OCI-M2 (cell line): ENCODE measurements around the gene P3R3URF.

ENCODE experiments used
- DNase-seq: peaks from one replicate; lab custom pipeline; 2025; ENCODE audit not compliant: unreplicated experiment; lab: John Stamatoyannopoulos, UW

Gene P3R3URF

DNA sequence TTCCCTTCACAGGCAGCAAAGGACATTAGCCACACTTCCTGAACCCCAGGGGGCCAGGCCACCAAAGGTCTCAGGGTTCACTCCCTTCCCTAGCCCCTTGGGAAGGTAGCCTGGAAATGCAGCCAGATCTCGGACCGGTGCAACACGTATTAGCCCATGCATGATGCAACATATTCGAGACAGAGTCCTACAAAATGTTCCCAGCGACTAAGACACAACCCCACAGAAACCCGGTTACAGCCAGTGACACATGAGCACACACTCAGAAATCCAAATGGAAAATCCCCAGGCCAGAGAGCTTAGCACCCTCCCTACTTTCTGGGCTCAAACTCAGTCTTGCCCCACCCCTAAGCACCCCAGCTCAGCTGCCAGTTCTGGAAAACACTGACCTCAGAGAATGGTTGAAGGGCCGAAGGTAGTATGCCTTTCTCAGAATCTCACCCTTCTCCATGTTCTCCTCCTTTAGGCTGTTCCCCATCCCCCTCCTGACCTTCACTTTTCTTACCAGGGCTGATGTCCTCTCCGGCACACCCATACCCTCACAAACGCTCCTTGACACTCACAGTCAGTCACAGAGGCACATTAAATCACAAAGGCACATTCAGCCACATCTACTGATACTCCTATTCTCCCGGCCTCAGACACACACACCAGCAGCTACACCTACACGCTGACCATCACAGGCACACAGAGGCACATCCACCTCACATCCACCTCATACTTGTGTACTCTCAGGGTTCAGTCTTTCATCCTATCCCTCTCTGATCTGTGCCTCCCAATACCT lies 1.6 kb downstream of the P3R3URF start, which contains the start of gene TSPAN1:
Gene TSPAN1, plus strand, starts transcription at position 640 of the 784 bp plus-strand sequence. CDS start 6,021 bp downstream, outside the sequence.
- no peak for DNase-seq

DNA sequence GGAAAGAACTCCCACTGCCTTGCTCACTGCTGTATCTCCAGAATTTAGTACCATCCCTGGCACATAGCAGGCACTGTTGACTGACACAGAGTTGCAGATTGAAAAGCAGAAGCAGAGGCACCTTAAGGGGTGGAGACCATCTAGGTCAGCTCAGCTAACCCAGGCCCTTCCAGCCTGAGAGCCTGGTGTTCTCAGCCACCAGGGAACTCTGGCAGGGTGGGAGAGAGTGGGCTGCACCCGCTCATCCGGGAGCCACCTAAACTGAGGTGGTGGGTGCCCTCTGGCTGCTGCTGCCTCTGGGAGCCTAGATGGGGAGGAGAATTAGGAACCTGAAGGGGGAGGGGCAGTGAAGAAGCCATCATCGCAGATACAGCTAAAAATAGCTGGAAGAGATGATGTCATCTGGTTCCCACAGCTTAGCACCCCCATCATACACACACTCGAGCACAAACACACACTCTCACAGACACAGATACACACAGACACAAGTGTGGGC lies 2.9 kb downstream of the P3R3URF start:
- DNase-seq: no peak

- no peak for DNase-seq
These were observed 4.0 kb downstream of the P3R3URF start for GRCh38 chr1:46172321-46172720.

- no peak for DNase-seq
These were observed 4.4 kb downstream of the P3R3URF start for GRCh38 chr1:46171871-46172270.

DNA sequence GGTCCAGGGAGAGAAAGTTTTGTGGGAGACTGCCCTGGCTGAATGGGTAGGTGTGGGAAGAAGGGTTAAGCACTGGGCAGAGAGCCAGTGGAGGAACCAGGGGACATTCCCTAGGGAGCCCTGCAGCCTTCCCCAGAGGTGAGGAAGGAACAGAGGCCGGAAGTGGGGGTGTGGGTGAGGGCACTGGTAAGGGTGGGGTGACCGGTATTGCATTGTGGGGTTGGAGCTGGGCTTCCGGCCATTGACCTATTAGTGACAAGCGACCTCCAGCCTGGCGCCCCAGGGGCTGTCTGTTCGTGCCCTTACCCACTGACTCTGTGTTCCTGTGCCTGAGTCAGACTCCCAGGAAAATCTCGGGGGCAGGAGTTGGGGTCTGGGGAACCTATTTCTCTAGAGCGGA lies 4.9 kb downstream of the P3R3URF start:
- DNase-seq: no peak

GRCh38 chr1:46169811-46170454 lies 6.4 kb downstream of the P3R3URF start:
- no peak for DNase-seq

DNA sequence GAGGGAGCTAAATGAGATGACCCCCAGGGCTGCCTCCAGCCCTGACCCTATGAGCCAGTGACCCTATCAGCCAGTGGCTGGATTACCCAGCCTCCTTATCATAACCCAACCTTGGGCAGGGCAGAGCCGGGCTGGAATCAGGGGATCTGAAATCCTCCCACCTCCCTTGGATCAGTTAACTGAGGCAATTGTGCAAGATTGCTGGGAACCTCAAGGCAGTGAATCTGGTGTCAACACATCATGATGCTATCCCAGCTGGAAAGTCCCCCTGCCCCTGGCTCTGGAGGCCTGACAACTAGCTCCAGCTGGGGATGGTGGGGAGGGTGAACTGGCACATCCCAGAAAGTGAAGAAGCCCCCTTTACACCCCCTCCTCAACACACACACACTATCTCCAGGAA lies 7.8 kb downstream of the P3R3URF start:
- no peak for DNase-seq

DNA sequence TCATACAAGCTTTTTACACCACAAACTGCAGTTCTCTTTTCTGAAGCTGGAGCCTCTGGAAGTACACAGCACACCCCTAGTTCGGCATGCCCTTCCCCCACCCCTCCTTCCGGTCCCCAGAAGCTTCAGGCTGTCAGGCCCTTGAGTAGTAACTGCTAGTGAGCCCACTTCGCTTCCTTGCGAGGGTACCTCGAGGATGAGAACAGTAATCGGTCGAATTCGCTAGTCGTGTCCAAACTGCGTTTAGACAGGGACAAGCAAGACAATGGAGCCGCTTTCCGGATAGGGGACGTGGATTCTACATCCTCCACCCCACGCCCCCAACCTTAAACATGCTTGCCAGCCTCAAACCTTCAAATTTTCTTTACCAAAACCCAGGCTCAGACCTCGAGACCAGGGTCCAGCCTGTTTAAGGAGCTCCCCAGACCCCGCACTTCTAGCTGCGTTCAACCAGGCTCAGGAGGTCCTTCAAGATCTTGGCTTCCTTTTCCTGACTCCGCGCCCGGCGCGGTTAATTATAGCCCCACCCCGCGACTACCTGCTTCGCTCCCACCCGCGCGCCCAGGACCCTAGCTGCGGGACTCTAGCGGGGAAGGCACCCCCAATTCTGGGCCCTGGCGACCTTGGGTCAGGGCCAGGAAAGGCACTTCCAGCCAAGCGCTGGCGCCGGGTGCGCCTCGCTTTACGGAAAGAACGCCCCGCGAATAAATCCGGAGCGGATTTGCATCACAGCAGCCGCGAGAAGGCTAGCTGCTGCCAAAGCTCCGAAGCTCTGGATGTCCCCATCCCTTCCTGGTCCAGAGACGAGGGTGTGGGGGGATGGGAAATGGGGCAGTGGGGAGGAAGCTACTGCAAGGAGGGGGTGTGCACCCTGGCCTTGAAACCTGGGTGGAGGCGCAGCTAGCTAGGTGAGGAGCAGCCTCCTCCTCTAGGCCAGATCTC lies 9.5 kb downstream of the P3R3URF start:
- DNase-seq: no peak

DNA sequence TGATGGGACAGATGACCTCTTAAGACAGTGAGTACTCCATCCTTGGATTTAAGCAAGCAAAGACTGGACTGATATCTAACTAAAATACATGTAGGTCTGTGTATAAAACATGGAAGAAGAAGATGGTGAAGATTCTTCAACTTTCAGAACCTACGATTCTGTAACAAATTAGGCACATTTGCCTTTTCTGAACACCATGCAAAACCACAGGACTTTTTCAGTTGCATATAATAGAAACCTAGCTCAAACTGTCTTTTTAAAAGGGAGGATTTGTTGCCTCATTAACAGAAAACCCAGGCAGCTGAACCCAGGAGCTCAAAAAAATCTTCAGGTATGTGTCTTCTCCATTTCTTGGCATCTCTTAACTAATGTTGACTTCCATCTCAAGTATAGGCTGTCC lies 16.1 kb downstream of the P3R3URF start:
- no peak for DNase-seq

- DNase-seq: no peak
These were observed 16.8 kb downstream of the P3R3URF start for GRCh38 chr1:46159516-46159915.

GRCh38 chr1:46158312-46159281 lies 17.7 kb downstream of the P3R3URF start:
- no peak for DNase-seq

GRCh38 chr1:46157916-46158311 lies 18.4 kb downstream of the P3R3URF start:
- no peak for DNase-seq

DNA sequence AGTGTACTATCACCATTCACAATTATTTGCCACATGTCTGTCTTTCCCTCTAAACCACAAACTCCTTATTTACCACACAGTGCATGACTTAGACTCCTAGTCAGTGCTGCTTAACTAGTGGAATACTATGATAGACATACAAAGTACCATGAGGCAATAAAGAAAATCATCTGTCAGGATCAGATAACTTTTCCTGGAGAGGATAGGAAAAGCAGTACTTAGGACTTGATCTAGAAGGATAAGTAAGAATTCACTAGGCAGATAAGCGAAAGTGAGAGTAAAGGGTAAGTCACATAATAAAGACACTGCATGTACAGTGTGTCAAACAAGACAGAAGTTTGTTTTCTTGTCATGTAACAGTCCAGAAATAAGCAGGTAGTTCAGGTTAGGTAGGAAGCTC lies 22.6 kb downstream of the P3R3URF start:
- no peak for DNase-seq

DNA sequence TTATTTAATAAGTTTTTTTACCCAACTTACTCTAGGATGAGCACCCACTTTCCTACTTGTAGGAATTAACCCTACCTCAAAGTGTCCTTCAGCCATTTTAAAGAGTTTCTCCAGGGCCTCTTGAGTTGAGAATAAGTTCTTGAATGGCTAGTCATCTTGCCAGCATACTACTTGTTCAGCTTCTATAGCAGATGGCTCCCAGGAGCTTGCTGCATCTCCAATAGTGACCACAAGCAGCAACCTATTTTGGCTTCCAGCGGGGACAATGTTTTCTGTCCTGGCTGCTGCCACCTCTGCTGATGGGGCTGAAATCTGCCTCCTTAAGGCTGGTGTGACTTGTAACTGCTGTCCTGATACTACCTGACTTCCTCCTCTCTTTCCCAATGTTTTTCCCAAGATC lies 23.1 kb downstream of the P3R3URF start:
- no peak for DNase-seq

- no peak for DNase-seq
These were observed 24.3 kb downstream of the P3R3URF start for GRCh38 chr1:46152016-46152415.

- DNase-seq: no peak
These were observed 26.2 kb downstream of the P3R3URF start for GRCh38 chr1:46150085-46150484.

DNA sequence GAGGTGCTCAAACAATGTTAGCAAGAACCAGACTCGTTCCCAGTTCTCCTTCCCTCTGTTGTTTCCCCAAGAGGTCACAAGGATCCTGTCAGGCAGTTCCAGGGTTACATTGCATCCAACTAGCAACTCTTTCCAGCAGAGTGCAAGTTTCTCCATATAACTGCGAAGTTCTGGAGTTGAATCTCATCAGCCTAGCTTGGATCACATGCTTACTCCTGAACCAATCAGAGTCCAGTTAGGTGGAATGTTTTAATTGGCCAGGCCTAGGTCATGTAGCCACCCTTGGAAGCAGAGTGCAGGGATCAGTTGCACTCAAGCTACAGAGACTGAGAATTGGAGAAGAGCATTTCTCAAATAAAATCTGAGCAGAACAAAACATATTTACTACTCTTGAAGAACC lies 28.0 kb downstream of the P3R3URF start:
- no peak for DNase-seq

- DNase-seq: no peak
These were observed 38.4 kb downstream of the P3R3URF start for GRCh38 chr1:46137916-46138315.

DNA sequence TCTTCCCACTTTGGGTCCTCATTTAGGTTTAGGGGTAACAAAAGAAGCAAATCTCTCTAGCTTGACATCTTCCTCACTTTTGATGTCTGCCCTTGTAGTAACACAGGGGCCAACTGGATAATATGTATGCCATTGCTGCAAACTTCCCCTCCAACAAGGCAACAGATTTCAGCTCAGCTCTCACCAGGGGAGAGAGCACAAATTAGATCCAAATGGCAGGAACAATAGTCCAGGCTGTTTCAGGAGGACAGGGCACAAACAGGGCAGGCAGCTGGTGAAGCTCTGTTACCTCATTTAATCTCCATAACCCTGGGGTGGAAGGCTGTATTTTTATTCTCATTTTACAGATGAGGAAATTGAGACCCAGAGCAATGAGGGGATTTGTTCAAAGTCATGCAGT lies 39.6 kb downstream of the P3R3URF start:
- DNase-seq: no peak

DNA sequence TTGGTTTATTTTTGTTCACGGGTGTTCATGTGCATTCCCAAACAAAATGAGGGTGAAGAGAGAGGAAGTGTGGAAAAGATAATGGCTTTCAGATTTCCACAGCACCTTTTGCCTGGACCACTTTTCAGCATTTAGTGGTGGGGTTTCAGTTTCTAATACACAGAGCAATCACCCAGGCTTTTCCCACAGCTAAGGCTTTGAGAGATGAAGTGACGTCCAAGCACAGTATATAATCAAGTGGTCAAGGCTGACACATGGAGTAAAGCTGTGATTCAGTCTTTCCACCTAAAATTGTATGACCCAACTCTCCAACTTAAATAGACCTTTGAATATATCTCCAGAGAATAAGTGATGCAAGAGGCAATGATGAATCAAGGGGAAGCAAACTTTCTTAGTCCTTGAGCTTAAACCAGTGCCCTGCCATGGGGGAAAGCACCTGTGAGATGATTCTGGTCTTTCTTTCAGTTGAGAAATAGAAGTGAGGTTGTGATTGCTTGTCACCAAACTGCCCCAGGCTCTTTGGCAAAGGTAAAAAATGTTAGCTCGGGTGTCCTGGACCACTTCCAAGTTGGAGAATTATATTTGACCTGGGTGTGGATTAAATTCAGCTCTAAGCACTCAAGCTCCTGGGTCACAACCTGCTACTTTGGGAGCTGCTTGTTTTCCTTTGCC lies 41.5 kb downstream of the P3R3URF start:
- no peak for DNase-seq
